A549 (cell line): Measurements from ENCODE around the gene SLC12A7. TPM values are rescaled to one million over a fixed set of nuclear protein-coding genes. Genes with fewer than 3 reads are reported as not detected.
A peak's percentile ranks its signal among the peaks of the same experiment; 100 is the strongest.

Source experiments
- ATAC-seq, 2 experiments: fragments of 200-7000 bp in 1 of 2; fragments of >200 bp in 1 of 2; cut with Nextera tagmentation in 1 of 2; cut with Tn5 transposase in 1 of 2; 3 replicates each; pipeline versions ENCODE4 v1.8.0 to v1.9.1; 2018 to 2020; ENCODE audit warnings: mild to moderate bottlenecking in 1 of 2, moderate library complexity in 1 of 2
- CTCF ChIA-PET: fragments of 300-600 bp; sonication (Branson Sonifier 250); formaldehyde crosslinking; extraction: SDS; loops from one replicate; lab custom pipeline; 2021; ENCODE audit warnings: antibody characterized with exemption, inconsistent platforms; lab: Yijun Ruan, JAX
- POLR2A ChIA-PET: fragments of 350-600 bp; formaldehyde crosslinking; extraction: SDS; loops from one replicate; lab custom pipeline; 2021; ENCODE audit warnings: antibody characterized with exemption, inconsistent platforms; lab: Yijun Ruan, JAX
- DNase-seq, 2 experiments: peaks; one replicate each; pipeline versions ENCODE4 v3.0.0 to v3.0.0-alpha.2; 2011 to 2016; ENCODE audit warnings: low read depth in 1 of 2, low spot score in 1 of 2
- FAIRE-seq: peaks from 2 replicates; lab custom pipeline; 2011; peaks lifted over from hg19 to GRCh38; lab: Jason Lieb, UNC
- H3K27ac ChIP-seq, 2 experiments: fragments of >200 bp; sonication (Bioruptor Twin); formaldehyde crosslinking; 3 replicates each; pipeline ENCODE4 v1.5.1; 2016 to 2017
- H3K4me1 ChIP-seq: fragments of >200 bp; sonication (Bioruptor Twin); formaldehyde crosslinking; 3 replicates; pipeline ENCODE4 v1.6.1; 2016
- H3K4me2 ChIP-seq: fragments of >200 bp; sonication (Bioruptor Twin); formaldehyde crosslinking; 3 replicates; pipeline ENCODE4 v1.6.1; 2016
- H3K4me3 ChIP-seq: fragments of >200 bp; sonication (Bioruptor Twin); formaldehyde crosslinking; 3 replicates; pipeline ENCODE4 v1.5.1; 2016
- H3K9me3 ChIP-seq: fragments of >200 bp; sonication (Bioruptor Twin); formaldehyde crosslinking; 3 replicates; pipeline ENCODE4 v1.6.1; 2016
- BHLHE40 ChIP-seq: IDR thresholded peaks from 2 replicates; pipeline ENCODE4 v1.6.1; 2012; ENCODE audit warnings: low read depth, low read length, inconsistent platforms
- FOSB ChIP-seq: fragments of 250-450 bp; sonication (Bioruptor Pico); IDR thresholded peaks from 2 replicates; pipeline ENCODE4 v1.5.0; 2020; ENCODE audit warnings: mild to moderate bottlenecking, moderate library complexity
- FOXS1 ChIP-seq: fragments of 250-450 bp; sonication (Bioruptor Pico); IDR thresholded peaks from 2 replicates; pipeline ENCODE4 v1.5.0; 2020; ENCODE audit warnings: mild to moderate bottlenecking, moderate library complexity
- HOXB13 ChIP-seq: fragments of 250-450 bp; sonication (Bioruptor Pico); IDR thresholded peaks from 2 replicates; pipeline ENCODE4 v1.5.0; 2020; ENCODE audit warnings: low read depth, mild to moderate bottlenecking, moderate library complexity
- HOXB5 ChIP-seq: fragments of 250-450 bp; sonication (Bioruptor Pico); IDR thresholded peaks from 2 replicates; pipeline ENCODE4 v1.5.0; 2020; ENCODE audit warnings: mild to moderate bottlenecking, moderate library complexity
- KDM1A ChIP-seq: fragments of 200-600 bp; sonication (generic); IDR thresholded peaks from 2 replicates; pipeline ENCODE4 v1.6.1; 2016; ENCODE audit warnings: low read depth, mild to moderate bottlenecking
- MAFK ChIP-seq: fragments of 450-650 bp; IDR thresholded peaks from 2 replicates; pipeline ENCODE4 v1.6.1; 2014; ENCODE audit not compliant: partially characterized antibody
- PHF8 ChIP-seq: fragments of 200-600 bp; sonication (generic); IDR thresholded peaks from 2 replicates; pipeline ENCODE4 v1.6.1; 2016; ENCODE audit warnings: low read depth, mild to moderate bottlenecking, antibody characterized with exemption, moderate library complexity, borderline replicate concordance
- RARB ChIP-seq: fragments of 250-450 bp; sonication (Bioruptor Pico); IDR thresholded peaks from 2 replicates; pipeline ENCODE4 v1.8.0; 2021; ENCODE audit warnings: mild to moderate bottlenecking, moderate library complexity
- RCOR1 ChIP-seq: fragments of 150-350 bp; IDR thresholded peaks from 2 replicates; pipeline ENCODE4 v1.6.1; 2014; ENCODE audit warnings: antibody characterized with exemption, low read length, low read depth
- REST ChIP-seq: fragments of 200-600 bp; sonication (generic); IDR thresholded peaks from 2 replicates; pipeline ENCODE4 v1.6.1; 2016; ENCODE audit warnings: antibody characterized with exemption, mild to moderate bottlenecking, moderate library complexity
- TFCP2L1 ChIP-seq: fragments of 250-450 bp; sonication (Bioruptor Pico); IDR thresholded peaks from 2 replicates; pipeline ENCODE4 v1.5.0; 2021; ENCODE audit warnings: mild to moderate bottlenecking
- ZFP36 ChIP-seq: fragments of 450-650 bp; IDR thresholded peaks from 2 replicates; pipeline ENCODE4 v1.6.1; 2014; ENCODE audit warnings: borderline replicate concordance; ENCODE audit not compliant: partially characterized antibody
- WGBS: methylation state at CpG from one replicate; pipeline ENCODE4 v1.1.6; 2017; ENCODE audit errors: missing lambda C conversion rate; 5-methylcytosine and 5-hydroxymethylcytosine counted together
- polyA plus RNA-seq, 4 experiments: library from polyadenylated mRNA; depleted of rRNA in 3 of 4; stranded (reverse); fragments of >200 nt; fragmentation: RNase III in 1 of 4; extraction: RNeasy Plus Mini Kit Qiagen cat#74134 plus additional on column Dnase treatment in 1 of 4; gene quantifications; 2 replicates in 3 of 4; 3 replicates in 1 of 4; pipeline ENCODE4 v1.2.3, GENCODE V29; 2011 to 2017
- TF ChIP-seq, protein P1 (sequence below): IDR thresholded peaks from 2 replicates; pipeline ENCODE4 v1.6.1; 2012; ENCODE audit warnings: low read depth, borderline replicate concordance
- TF ChIP-seq, protein P2 (sequence below): fragments of 250-450 bp; sonication (Bioruptor Pico); IDR thresholded peaks from 2 replicates; pipeline ENCODE4 v1.5.0; 2021; ENCODE audit warnings: mild to moderate bottlenecking, moderate library complexity, borderline replicate concordance

SLC12A7 gene
- polyA plus RNA-seq, 2 of the 4 experiments (the other 2 are of a cell fraction): 11.2 to 22.5 TPM

- CTCF ChIA-PET: interaction anchor here (0.7 to 2.8 kb wide), 2 partner anchors 35 to 183 kb away, joined by 3 to 10 read pairs; no protein-coding TSS in a partner anchor
- TF ChIP-seq PHF8: no peak
- TF ChIP-seq RCOR1: no peak
- no peak for TF ChIP-seq RARB
- no peak for TF ChIP-seq ZFP36
- TF ChIP-seq HOXB5: no peak
- TF ChIP-seq, protein P1, sequence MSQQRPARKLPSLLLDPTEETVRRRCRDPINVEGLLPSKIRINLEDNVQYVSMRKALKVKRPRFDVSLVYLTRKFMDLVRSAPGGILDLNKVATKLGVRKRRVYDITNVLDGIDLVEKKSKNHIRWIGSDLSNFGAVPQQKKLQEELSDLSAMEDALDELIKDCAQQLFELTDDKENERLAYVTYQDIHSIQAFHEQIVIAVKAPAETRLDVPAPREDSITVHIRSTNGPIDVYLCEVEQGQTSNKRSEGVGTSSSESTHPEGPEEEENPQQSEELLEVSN: no peak
- TF ChIP-seq HOXB13 (CRISPR knock-in tag): no peak
- no peak for TF ChIP-seq MAFK
- no peak for TF ChIP-seq FOXS1
- TF ChIP-seq, protein P2, sequence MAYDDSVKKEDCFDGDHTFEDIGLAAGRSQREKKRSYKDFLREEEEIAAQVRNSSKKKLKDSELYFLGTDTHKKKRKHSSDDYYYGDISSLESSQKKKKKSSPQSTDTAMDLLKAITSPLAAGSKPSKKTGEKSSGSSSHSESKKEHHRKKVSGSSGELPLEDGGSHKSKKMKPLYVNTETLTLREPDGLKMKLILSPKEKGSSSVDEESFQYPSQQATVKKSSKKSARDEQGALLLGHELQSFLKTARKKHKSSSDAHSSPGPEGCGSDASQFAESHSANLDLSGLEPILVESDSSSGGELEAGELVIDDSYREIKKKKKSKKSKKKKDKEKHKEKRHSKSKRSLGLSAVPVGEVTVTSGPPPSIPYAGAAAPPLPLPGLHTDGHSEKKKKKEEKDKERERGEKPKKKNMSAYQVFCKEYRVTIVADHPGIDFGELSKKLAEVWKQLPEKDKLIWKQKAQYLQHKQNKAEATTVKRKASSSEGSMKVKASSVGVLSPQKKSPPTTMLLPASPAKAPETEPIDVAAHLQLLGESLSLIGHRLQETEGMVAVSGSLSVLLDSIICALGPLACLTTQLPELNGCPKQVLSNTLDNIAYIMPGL (CRISPR knock-in tag): no peak
- TF ChIP-seq REST: no peak
- no peak for TF ChIP-seq BHLHE40
- TF ChIP-seq TFCP2L1 (CRISPR knock-in tag): no peak
- WGBS: 6% methylated on average over 7 of the region's 19 CpGs
- Histone ChIP-seq H3K4me3 (0 out of 3 replicates have a peak overlapping the region, but pooled peaks have one; percentile 13), H3K4me2 (peak overlapping the region; percentile 83), H3K4me1 (peaks cover 62% of the 10 kb centered on the region), H3K27ac (peak overlapping the region; percentile 76 to 87), H3K9me3 (no peaks in the 10 kb centered on the region)
- DNase-seq (peak; percentile 71 to 74), FAIRE-seq (no peak), ATAC-seq (peak; percentile 54 to 70)
- POLR2A ChIA-PET: no interaction called here
These were observed 6.3 kb downstream of the SLC12A7 start for GRCh38 chr5:1105350-1106265.

DNA sequence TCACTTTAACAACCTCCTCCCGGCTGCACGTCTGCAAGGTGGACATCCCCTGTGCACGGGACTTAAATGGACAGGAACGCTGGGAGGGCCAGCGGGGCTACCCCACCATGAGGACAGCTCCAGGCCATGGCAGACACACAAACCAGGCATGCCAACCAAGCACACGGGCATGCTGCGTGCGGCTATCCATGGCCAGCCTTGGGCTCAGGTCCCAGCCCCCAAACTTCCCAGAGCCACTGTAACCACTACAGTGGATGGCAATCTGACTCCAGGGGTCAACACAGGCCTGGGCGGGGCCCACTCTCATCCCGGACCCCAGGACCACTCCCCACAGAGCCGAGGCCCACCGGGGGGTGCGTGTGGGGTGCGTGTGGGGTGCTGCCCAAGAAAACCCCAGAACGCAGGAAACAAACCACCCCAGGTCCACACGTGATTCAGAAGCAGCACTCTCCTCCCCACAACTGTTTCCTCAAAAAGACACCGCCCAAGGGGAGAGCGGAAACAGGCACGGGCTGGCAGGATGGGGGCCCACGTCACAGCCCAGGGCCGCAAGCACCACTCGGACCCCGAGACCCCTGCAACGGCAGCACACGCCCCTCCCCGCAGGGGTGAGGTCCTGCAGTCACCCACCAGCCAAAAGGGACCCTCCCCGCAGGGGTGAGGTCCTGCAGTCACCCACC lies 7.4 kb downstream of the SLC12A7 start:
- no peak for FAIRE-seq
- 84% methylated on average over 14 of the region's 27 CpGs for WGBS
- no peak for ATAC-seq
- no peak overlapping the region for H3K4me3 ChIP-seq
- H3K4me1 ChIP-seq: peaks cover 66% of the 10 kb centered on the region
- no peak for TF ChIP-seq HOXB5
- no peak for TF ChIP-seq FOSB (CRISPR knock-in tag)
- no peak for TF ChIP-seq KDM1A
- H3K27ac ChIP-seq: peak overlapping the region; percentile 76 to 87; a peak in 5 of 6 replicates
- H3K9me3 ChIP-seq: no peaks in the 10 kb centered on the region
- peak overlapping the region; percentile 83 for H3K4me2 ChIP-seq
- ChIA-PET CTCF (no interaction called here), POLR2A (no interaction called here)
- no peak for DNase-seq
